ENCODE results near the gene ABCG1.
A peak's percentile ranks its signal among the peaks of the same experiment; 100 is the strongest.

ABCG1 gene

GRCh38 chr21:42309753-42310213, 90.8 kb downstream of the ABCG1 start:
- peak; percentile 45 for DNase-seq

- DNase-seq: no peak
Observed at GRCh38 chr21:42310411-42311001, 91.6 kb downstream of the ABCG1 start.

- DNase-seq: no peak
Observed at GRCh38 chr21:42311160-42311559, 92.2 kb downstream of the ABCG1 start.

- DNase-seq: no peak
Observed at GRCh38 chr21:42311816-42312625, 93.1 kb downstream of the ABCG1 start.

- no peak for DNase-seq
Observed at GRCh38 chr21:42312626-42313104, 93.7 kb downstream of the ABCG1 start.

GRCh38 chr21:42313501-42313969, 94.6 kb downstream of the ABCG1 start:
- peak; percentile 17 for DNase-seq

- DNase-seq: no peak
Observed at GRCh38 chr21:42314616-42315295, 95.8 kb downstream of the ABCG1 start.

- peak; percentile 91 for DNase-seq
Observed at GRCh38 chr21:42315296-42315891, 96.5 kb downstream of the ABCG1 start, which contains the start of gene TFF3. TFF3 (minus strand) TSS chr21:42315409; CDS start chr21:42315374, 35 bp downstream.

GRCh38 chr21:42316891-42317290, 98.0 kb downstream of the ABCG1 start:
- DNase-seq: no peak

- peak; percentile 7 for DNase-seq
Observed at GRCh38 chr21:42317341-42317741, 98.4 kb downstream of the ABCG1 start.

GRCh38 chr21:42317826-42318746, 99.1 kb downstream of the ABCG1 start:
- no peak for DNase-seq

- no peak for DNase-seq
Observed at GRCh38 chr21:42319376-42319775, 100.4 kb downstream of the ABCG1 start.

GRCh38 chr21:42319851-42320572, 101.1 kb downstream of the ABCG1 start:
- DNase-seq: no peak

- no peak for DNase-seq
Observed at GRCh38 chr21:42320791-42321190, 101.9 kb downstream of the ABCG1 start.

- DNase-seq: no peak
Observed at GRCh38 chr21:42321231-42321630, 102.3 kb downstream of the ABCG1 start.

GRCh38 chr21:42321845-42322244, 102.9 kb downstream of the ABCG1 start:
- DNase-seq: no peak

GRCh38 chr21:42324896-42325295, 106.0 kb downstream of the ABCG1 start:
- DNase-seq: no peak

- DNase-seq: no peak
Observed at GRCh38 chr21:42330380-42331371, 111.7 kb downstream of the ABCG1 start.

GRCh38 chr21:42331660-42332059, 112.7 kb downstream of the ABCG1 start:
- DNase-seq: no peak

All from NCI-H1105 treated with DMSO at 0.1 percent for 48 hours (cell line).